ENCODE measurements around the gene PTPRG. TPM values are rescaled to one million over a fixed set of nuclear protein-coding genes. Genes with fewer than 3 reads are reported as not detected.

The PTPRG gene
- total RNA-seq, 1 experiment from 2014 or later: 11.7 TPM

- no peak for DNase-seq (ENCODE audit: low spot score)
- intact Hi-C loops (cut with micrococcal nuclease; ENCODE audit: unreplicated experiment): no loop called here
- CTCF ChIA-PET: interaction anchor here (0.6 kb wide), 1 partner anchor 357 kb away, joined by 5 read pairs; no protein-coding TSS in a partner anchor
- peaks cover 7% of the 10 kb centered on the region for H3K4me1 ChIP-seq (ENCODE audit: insufficient read depth, low read length, poor library complexity, severe bottlenecking)
- H3K9me3 ChIP-seq (ENCODE audit: low read depth, low read length, poor library complexity, severe bottlenecking): no peaks in the 10 kb centered on the region
- H3K27me3 ChIP-seq (replicated peaks; ENCODE audit: insufficient read depth, low read depth, low read length, poor library complexity): no peaks in the 10 kb centered on the region
- no peak for TF ChIP-seq EZH2 (IDR thresholded peaks at IDR 0.05; ENCODE audit: borderline replicate concordance, low read depth, low read length, poor library complexity, severe bottlenecking)
- TF ChIP-seq CTCF (conservative IDR thresholded peaks at IDR 0.05; ENCODE audit: low read depth, low read length): no peak
- no TSS peak for BruUV-seq (replicated peaks)
- no peak overlapping the region for H3K4me3 ChIP-seq (ENCODE audit: low read depth, low read length, poor library complexity, severe bottlenecking)
- H3K36me3 ChIP-seq (ENCODE audit: insufficient read depth, low read length, poor library complexity, severe bottlenecking): no peaks in the 10 kb centered on the region
- POLR2A ChIA-PET (ENCODE audit: low non-redundant PET): no interaction called here
- no peak overlapping the region for H3K27ac ChIP-seq (ENCODE audit: low read depth, low read length, poor library complexity, severe bottlenecking)
Observed at GRCh38 chr3:61893840-61894566, 332.6 kb downstream of the PTPRG start.

- no peaks in the 10 kb centered on the region for H3K9me3 ChIP-seq (ENCODE audit: low read depth, low read length, poor library complexity, severe bottlenecking)
- H3K27ac ChIP-seq (ENCODE audit: low read depth, low read length, poor library complexity, severe bottlenecking): no peak overlapping the region
- H3K36me3 ChIP-seq (ENCODE audit: insufficient read depth, low read length, poor library complexity, severe bottlenecking): no peaks in the 10 kb centered on the region
- peak; percentile 80 for DNase-seq (ENCODE audit: low spot score)
- intact Hi-C loops (cut with micrococcal nuclease; ENCODE audit: unreplicated experiment): no loop called here
- TF ChIP-seq CTCF (conservative IDR thresholded peaks at IDR 0.05; ENCODE audit: low read depth, low read length) (no peak), EZH2 (IDR thresholded peaks at IDR 0.05; ENCODE audit: borderline replicate concordance, low read depth, low read length, poor library complexity, severe bottlenecking) (no peak)
- POLR2A ChIA-PET (ENCODE audit: low non-redundant PET): no interaction called here
- peaks cover 7% of the 10 kb centered on the region for H3K4me1 ChIP-seq (ENCODE audit: insufficient read depth, low read length, poor library complexity, severe bottlenecking)
- CTCF ChIA-PET: no interaction called here
- BruUV-seq (replicated peaks): no TSS peak
- H3K27me3 ChIP-seq (replicated peaks; ENCODE audit: insufficient read depth, low read depth, low read length, poor library complexity): no peaks in the 10 kb centered on the region
- H3K4me3 ChIP-seq (ENCODE audit: low read depth, low read length, poor library complexity, severe bottlenecking): no peak overlapping the region
Observed at GRCh38 chr3:61894988-61895935, 333.9 kb downstream of the PTPRG start.

- intact Hi-C loops (cut with micrococcal nuclease; ENCODE audit: unreplicated experiment): no loop called here
- Histone ChIP-seq H3K4me1 (ENCODE audit: insufficient read depth, low read length, poor library complexity, severe bottlenecking) (peaks cover 7% of the 10 kb centered on the region), H3K36me3 (ENCODE audit: insufficient read depth, low read length, poor library complexity, severe bottlenecking) (no peaks in the 10 kb centered on the region), H3K27ac (ENCODE audit: low read depth, low read length, poor library complexity, severe bottlenecking) (no peak overlapping the region), H3K9me3 (ENCODE audit: low read depth, low read length, poor library complexity, severe bottlenecking) (no peaks in the 10 kb centered on the region), H3K4me3 (ENCODE audit: low read depth, low read length, poor library complexity, severe bottlenecking) (no peak overlapping the region), H3K27me3 (replicated peaks; ENCODE audit: insufficient read depth, low read depth, low read length, poor library complexity) (no peaks in the 10 kb centered on the region)
- POLR2A ChIA-PET (ENCODE audit: low non-redundant PET): no interaction called here
- no peak for TF ChIP-seq CTCF (conservative IDR thresholded peaks at IDR 0.05; ENCODE audit: low read depth, low read length)
- BruUV-seq (replicated peaks): no TSS peak
- no peak for DNase-seq (ENCODE audit: low spot score)
- CTCF ChIA-PET: no interaction called here
Observed at GRCh38 chr3:61896251-61896650, 334.9 kb downstream of the PTPRG start.
